Vagina (tissue), 2 donors: Measurements from ENCODE around the gene TTC39C.

Experiments used
- POLR2A ChIP-seq, 2 donors: fragments of 450-650 bp; IDR thresholded peaks; one replicate each; pipeline ENCODE4 v1.6.1; 2017; ENCODE audit warnings: antibody characterized with exemption in 2 of 2, mild to moderate bottlenecking in 2 of 2, moderate library complexity in 2 of 2
- POLR2AphosphoS5 ChIP-seq, 2 donors: sonication (generic); formaldehyde crosslinking; IDR thresholded peaks; one replicate each; pipeline ENCODE4 v1.9.0; 2017; ENCODE audit warnings: antibody characterized with exemption in 2 of 2, mild to moderate bottlenecking in 2 of 2, low read depth in 1 of 2; ENCODE audit not compliant: insufficient read depth in 1 of 2
- TF ChIP-seq, protein P1 (sequence below), 3 experiments: fragments of 450-650 bp in 2 of 3; fragments of 200-600 bp in 1 of 3; sonication (generic) in 1 of 3; IDR thresholded peaks; one replicate each; pipeline ENCODE4 v1.5.1; 2017 to 2019; ENCODE audit warnings: antibody characterized with exemption in 3 of 3, mild to moderate bottlenecking in 2 of 3, moderate library complexity in 2 of 3

DNA sequence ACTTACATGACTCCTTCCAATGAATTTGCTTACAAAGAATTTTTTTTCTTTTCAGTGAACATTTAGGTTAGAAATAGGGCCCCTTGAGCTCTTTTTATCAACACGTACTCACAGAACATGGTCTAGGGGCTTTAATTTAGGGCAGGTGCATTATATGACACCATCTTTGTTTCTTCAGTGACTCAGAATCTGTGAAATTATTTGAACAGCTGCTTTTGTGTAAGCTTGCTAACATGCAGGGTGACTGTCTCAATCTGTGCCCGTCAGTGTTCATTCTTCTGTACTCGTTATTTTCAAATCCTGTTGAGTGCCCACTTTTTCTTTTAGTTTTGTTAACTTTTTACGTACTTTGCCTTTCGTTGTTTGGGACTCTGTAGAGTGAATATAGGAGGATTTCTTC, 71.5 kb downstream of the TTC39C start:
- TF ChIP-seq, protein P1, sequence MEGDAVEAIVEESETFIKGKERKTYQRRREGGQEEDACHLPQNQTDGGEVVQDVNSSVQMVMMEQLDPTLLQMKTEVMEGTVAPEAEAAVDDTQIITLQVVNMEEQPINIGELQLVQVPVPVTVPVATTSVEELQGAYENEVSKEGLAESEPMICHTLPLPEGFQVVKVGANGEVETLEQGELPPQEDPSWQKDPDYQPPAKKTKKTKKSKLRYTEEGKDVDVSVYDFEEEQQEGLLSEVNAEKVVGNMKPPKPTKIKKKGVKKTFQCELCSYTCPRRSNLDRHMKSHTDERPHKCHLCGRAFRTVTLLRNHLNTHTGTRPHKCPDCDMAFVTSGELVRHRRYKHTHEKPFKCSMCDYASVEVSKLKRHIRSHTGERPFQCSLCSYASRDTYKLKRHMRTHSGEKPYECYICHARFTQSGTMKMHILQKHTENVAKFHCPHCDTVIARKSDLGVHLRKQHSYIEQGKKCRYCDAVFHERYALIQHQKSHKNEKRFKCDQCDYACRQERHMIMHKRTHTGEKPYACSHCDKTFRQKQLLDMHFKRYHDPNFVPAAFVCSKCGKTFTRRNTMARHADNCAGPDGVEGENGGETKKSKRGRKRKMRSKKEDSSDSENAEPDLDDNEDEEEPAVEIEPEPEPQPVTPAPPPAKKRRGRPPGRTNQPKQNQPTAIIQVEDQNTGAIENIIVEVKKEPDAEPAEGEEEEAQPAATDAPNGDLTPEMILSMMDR (IDR thresholded peaks at IDR 0.05): no peak
- no peak for TF ChIP-seq POLR2AphosphoS5 (IDR thresholded peaks at IDR 0.05; ENCODE audit: insufficient read depth in 1 of 2, low read depth in 1 of 2)
- no peak for TF ChIP-seq POLR2A (IDR thresholded peaks at IDR 0.05)
